Lung (tissue), 12 donors: Measurements from ENCODE around the gene SLC7A6. TPM values are rescaled to one million over a fixed set of nuclear protein-coding genes. Genes with fewer than 3 reads are reported as not detected.

Experiments used
- ATAC-seq: fragments of 200-7000 bp; cut with Tn5 transposase; one replicate; pipeline ENCODE4 v1.9.1; 2020; ENCODE audit warnings: moderate number of reproducible peaks; ENCODE audit not compliant: insufficient read depth, low FRiP score
- DNase-seq, 3 donors: peaks; one replicate each; pipeline ENCODE4 v3.0.0-alpha.2; 2013 to 2017
- H3K27ac ChIP-seq, 2 donors: one replicate each; pipeline ENCODE4 v1.5.1; 2013; ENCODE audit warnings: mild to moderate bottlenecking in 2 of 2, moderate library complexity in 2 of 2, control low read depth in 1 of 2, inconsistent platforms in 1 of 2, low read depth in 1 of 2, low read length in 1 of 2
- H3K27me3 ChIP-seq, 3 donors: one replicate each; pipeline ENCODE4 v1.5.1; 2013; ENCODE audit warnings: low read length in 2 of 3; ENCODE audit not compliant: control insufficient read depth in 3 of 3, insufficient read depth in 3 of 3
- H3K36me3 ChIP-seq, 4 donors: one replicate each; pipeline ENCODE4 v1.5.1; 2013; ENCODE audit warnings: low read length in 4 of 4, mild to moderate bottlenecking in 1 of 4, moderate library complexity in 1 of 4; ENCODE audit not compliant: control insufficient read depth in 4 of 4, insufficient read depth in 4 of 4
- H3K4me1 ChIP-seq, 5 donors: one replicate each; pipeline ENCODE4 v1.5.1; 2013; ENCODE audit warnings: low read length in 5 of 5, mild to moderate bottlenecking in 2 of 5, moderate library complexity in 1 of 5; ENCODE audit not compliant: control insufficient read depth in 5 of 5, insufficient read depth in 5 of 5
- H3K4me3 ChIP-seq: one replicate; pipeline ENCODE4 v1.5.1; 2013; ENCODE audit warnings: mild to moderate bottlenecking, control low read depth, moderate library complexity
- H3K9ac ChIP-seq, 2 donors: one replicate each; pipeline ENCODE4 v1.5.1; 2013; ENCODE audit warnings: low read length in 2 of 2, control low read depth in 1 of 2; ENCODE audit not compliant: insufficient read depth in 1 of 2
- H3K9me3 ChIP-seq, 4 donors: one replicate each; pipeline ENCODE4 v1.5.1; 2013; ENCODE audit warnings: low read length in 3 of 4, mild to moderate bottlenecking in 1 of 4, moderate library complexity in 1 of 4; ENCODE audit not compliant: control insufficient read depth in 4 of 4, insufficient read depth in 3 of 4
- WGBS, 2 donors: extraction: QIAGEN DNeasy Blood & Tissue Kit; methylation state at CpG; one replicate each; pipeline ENCODE4 v1.1.7; 2013; 5-methylcytosine and 5-hydroxymethylcytosine counted together
- polyA plus RNA-seq, 2 donors: library from polyadenylated mRNA; stranded (reverse); fragments of 200-250 nt; gene quantifications; one replicate each; pipeline ENCODE4 v1.2.1, GENCODE V29; 2013
- total RNA-seq, 2 donors: library from RNA; depleted of rRNA in 1 of 2; stranded (reverse); fragments of >200 nt in 1 of 2; gene quantifications; one replicate each; pipeline ENCODE4 v1.2.1, GENCODE V29; 2014 to 2021
- TF ChIP-seq, protein P1 (sequence below): IDR thresholded peaks from 2 replicates; pipeline ENCODE4 v1.5.1; 2012; ENCODE audit warnings: mild to moderate bottlenecking; ENCODE audit errors: control extremely low read depth, extremely low read depth
- donor health status: control.
- donor health status: control.
- donor health status: Bipolar disorder and iron deficiency.
- donor health status: healthy.
- donor health status: DM: yes; HTN: yes; CAD: no.

SLC7A6 gene
- total and polyA plus RNA-seq, 4 donors = 8.9 to 36.2 (median 20.0) TPM

DNA sequence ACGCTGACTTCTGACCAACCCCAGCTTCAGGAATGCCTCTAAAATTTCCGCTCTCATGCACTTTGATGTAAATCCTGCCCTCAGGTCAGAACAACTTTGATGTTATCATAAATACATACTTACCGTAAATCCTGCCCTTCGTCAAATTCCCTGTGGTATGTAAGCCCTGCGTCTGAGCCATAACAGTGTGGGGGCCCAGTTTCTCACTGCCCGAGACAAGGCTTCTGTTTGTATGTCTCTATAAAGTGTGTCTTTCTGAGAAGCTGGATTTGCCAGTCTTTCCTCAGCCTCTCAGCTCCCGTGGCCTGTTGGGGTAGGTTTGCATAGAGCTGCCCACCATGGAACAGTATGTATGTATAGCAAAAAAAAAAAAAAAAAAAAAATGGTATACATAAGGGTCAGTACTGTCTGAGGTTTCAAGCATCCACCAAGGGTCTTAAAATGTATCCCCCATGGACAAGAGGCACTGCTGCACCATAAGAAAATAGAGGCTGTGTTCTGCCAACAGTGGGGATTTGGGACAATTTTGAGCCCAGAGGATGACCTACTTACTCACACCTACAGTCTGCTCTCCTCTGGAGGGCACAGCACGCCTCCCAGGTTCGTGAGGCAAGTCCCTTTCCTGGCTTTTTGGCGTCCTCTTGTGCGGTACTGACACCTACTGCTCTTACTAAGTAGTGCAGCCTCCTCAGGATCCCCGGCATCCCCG is 64.0 kb downstream of the SLC7A6 start:
- no peak overlapping the region for H3K4me3 ChIP-seq
- no peaks in the 10 kb centered on the region for H3K27me3 ChIP-seq
- peak overlapping the region in 1 of 2 donors; percentile 11 for H3K27ac ChIP-seq
- peaks cover 6 to 19% (median 9%) of the 10 kb centered on the region in 4 donors for H3K36me3 ChIP-seq
- peaks cover 0 to 15% (median 3%) of the 10 kb centered on the region in 5 donors for H3K4me1 ChIP-seq
- ATAC-seq (peak; percentile 90), DNase-seq (peak; percentile 81 to 85 (median 82))
- no peaks in the 10 kb centered on the region for H3K9me3 ChIP-seq
- TF ChIP-seq, protein P1, sequence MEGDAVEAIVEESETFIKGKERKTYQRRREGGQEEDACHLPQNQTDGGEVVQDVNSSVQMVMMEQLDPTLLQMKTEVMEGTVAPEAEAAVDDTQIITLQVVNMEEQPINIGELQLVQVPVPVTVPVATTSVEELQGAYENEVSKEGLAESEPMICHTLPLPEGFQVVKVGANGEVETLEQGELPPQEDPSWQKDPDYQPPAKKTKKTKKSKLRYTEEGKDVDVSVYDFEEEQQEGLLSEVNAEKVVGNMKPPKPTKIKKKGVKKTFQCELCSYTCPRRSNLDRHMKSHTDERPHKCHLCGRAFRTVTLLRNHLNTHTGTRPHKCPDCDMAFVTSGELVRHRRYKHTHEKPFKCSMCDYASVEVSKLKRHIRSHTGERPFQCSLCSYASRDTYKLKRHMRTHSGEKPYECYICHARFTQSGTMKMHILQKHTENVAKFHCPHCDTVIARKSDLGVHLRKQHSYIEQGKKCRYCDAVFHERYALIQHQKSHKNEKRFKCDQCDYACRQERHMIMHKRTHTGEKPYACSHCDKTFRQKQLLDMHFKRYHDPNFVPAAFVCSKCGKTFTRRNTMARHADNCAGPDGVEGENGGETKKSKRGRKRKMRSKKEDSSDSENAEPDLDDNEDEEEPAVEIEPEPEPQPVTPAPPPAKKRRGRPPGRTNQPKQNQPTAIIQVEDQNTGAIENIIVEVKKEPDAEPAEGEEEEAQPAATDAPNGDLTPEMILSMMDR = peak; percentile 95
- H3K9ac ChIP-seq = no peak overlapping the region
- WGBS, 2 donors = 36 to 42% methylated on average over 13 of the region's 13 CpGs

DNA sequence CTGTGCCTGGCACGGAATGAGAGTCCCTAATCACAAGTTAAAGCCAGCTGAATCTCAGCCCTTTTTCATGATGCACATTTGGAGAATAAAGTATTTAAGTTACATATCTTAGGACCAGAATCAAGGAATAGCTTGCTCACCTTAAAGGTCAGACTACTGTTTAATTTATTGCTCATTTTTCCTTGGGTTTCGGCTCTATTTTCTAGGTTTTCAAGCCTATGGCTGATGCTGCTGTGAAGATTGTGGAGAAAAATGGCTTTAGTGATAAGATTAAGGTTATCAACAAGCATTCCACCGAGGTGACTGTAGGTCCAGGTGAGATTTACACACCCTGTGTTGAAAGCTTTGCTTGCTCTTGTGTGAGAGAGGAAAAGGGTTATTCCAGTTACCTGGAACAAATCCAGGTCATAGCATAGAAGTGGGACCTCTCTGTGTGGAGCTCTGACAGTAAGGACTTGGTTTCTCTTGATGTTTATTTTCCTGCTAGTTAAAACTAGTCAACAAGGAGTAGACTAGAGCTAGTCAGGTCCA is 64.6 kb downstream of the SLC7A6 start:
- DNase-seq = peak in 2 of 3 donors; percentile 1 to 21
- no peaks in the 10 kb centered on the region for H3K9me3 ChIP-seq
- H3K4me3 ChIP-seq = no peak overlapping the region
- H3K27me3 ChIP-seq = no peaks in the 10 kb centered on the region
- H3K4me1 ChIP-seq = peaks cover 0 to 15% (median 3%) of the 10 kb centered on the region in 5 donors
- 32 to 50% methylated on average over 3 of the region's 3 CpGs for WGBS, 2 donors
- ATAC-seq = no peak
- TF ChIP-seq, protein P1 = no peak
- peaks cover 6 to 19% (median 8%) of the 10 kb centered on the region in 4 donors for H3K36me3 ChIP-seq
- H3K9ac ChIP-seq = no peak overlapping the region
- no peak overlapping the region for H3K27ac ChIP-seq

DNA sequence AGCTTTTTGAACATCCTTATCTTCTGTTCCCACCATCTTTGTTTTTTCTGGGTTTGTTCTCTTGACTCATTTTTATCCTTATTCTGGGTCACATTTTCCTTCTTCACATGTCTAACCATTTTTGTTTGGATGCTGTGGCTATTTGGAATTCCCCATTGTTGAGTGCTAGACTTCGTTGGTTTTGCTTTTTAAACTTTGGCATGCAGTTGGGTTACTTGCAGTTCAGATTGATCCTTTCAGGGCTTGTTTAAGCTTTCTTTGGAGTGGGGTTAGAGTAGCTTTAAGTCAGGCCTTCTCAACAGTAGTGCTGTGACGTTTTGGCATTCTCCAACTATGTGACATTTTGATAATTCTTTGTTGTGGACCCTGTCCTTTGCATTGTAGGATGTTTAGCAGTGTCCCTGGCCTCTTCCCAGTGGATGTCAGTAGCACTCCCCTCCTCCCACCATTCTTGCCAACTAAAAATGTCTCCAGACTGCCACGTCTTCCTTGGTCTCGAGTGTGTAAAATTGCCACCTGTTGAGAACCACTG is 67.6 kb downstream of the SLC7A6 start:
- 5 to 6% methylated on average over 4 of the region's 4 CpGs for WGBS, 2 donors
- Histone ChIP-seq H3K36me3 (peaks cover 0 to 18% (median 3%) of the 10 kb centered on the region in 4 donors), H3K27me3 (no peaks in the 10 kb centered on the region), H3K9me3 (no peaks in the 10 kb centered on the region), H3K4me1 (peaks cover 0 to 15% (median 3%) of the 10 kb centered on the region in 5 donors), H3K9ac (no peak overlapping the region), H3K4me3 (no peak overlapping the region), H3K27ac (peak overlapping the region in 1 of 2 donors; percentile 92)
- ATAC-seq (no peak), DNase-seq (peak in 2 of 3 donors; percentile 23 to 40)
- TF ChIP-seq, protein P1 = no peak
